NCI-H187 treated with DMSO at 0.1 percent for 48 hours (cell line): Measurements from ENCODE around the gene HNRNPD.
"Not testable (repeated sequence)": the region's sequence is repeated elsewhere in the genome, so short reads cannot be mapped to it uniquely, and the experiment has no call there.

ENCODE experiments used
- DNase-seq: peaks from one replicate; lab custom pipeline; 2025; lab: John Stamatoyannopoulos, UW

The HNRNPD gene, protein sequence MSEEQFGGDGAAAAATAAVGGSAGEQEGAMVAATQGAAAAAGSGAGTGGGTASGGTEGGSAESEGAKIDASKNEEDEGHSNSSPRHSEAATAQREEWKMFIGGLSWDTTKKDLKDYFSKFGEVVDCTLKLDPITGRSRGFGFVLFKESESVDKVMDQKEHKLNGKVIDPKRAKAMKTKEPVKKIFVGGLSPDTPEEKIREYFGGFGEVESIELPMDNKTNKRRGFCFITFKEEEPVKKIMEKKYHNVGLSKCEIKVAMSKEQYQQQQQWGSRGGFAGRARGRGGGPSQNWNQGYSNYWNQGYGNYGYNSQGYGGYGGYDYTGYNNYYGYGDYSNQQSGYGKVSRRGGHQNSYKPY

DNA sequence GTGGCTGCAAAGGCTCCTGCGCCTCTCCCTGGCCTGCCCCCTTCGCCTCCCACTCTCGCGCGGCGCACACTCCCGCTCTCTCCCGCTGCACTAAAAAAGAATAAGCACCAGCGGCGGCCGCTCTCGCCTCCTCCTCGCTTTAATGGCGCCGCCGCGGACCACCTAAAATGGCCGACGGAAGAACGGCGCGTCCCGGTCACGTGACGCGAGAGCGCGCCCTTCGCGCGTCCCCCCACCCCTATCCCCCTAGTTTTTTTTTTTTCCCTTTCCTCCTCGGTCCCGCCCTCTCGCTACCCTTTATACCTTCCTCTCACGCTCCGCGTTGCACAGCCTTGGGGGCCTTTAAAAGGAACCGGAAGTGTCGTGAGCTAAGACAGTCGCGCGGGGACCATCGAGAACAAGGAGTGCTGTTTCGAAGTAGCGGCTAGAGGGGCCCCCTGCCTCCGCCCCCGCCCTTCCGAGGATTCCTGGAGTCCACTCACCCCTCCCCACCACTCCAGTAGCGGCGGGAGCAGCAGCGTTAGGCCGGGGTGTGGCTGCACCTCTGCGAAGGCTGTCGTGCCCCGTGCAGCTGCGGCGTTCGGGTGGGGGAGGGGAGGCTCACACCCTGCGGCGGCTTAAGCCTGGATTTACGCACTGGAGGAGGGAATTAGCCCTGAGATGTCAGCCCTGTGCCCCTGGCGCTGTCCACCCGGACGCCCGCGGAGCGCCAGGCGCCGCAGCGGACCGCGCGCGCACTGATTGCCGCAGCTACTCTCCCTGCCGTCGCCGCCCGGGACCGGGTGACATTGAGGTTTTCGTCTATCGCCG, at the start of gene HNRNPD:
Gene HNRNPD, minus strand, starts transcription at position 176 of the 810 bp plus-strand sequence. CDS start 313 bp downstream, outside the sequence.
- peak; percentile 99 for DNase-seq

DNA sequence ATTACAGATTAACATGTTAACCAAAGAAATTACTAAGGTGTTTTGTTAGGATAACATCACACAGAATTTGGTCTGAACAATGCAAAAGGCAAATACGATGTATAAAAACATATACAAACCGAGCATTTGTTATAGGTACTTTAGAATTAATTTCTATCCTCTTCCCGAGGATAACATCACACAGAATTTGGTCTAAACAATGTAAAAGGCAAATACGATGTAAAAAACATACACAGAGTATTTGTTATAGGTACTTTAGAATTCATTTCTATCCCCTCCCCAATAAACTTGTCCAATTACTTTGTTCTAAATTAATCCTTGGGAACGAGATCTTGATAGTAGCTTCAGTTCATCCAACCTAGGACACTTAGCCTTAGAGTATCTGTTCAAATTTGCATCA, 48.8 kb upstream of the HNRNPD start:
- DNase-seq = no peak

DNA sequence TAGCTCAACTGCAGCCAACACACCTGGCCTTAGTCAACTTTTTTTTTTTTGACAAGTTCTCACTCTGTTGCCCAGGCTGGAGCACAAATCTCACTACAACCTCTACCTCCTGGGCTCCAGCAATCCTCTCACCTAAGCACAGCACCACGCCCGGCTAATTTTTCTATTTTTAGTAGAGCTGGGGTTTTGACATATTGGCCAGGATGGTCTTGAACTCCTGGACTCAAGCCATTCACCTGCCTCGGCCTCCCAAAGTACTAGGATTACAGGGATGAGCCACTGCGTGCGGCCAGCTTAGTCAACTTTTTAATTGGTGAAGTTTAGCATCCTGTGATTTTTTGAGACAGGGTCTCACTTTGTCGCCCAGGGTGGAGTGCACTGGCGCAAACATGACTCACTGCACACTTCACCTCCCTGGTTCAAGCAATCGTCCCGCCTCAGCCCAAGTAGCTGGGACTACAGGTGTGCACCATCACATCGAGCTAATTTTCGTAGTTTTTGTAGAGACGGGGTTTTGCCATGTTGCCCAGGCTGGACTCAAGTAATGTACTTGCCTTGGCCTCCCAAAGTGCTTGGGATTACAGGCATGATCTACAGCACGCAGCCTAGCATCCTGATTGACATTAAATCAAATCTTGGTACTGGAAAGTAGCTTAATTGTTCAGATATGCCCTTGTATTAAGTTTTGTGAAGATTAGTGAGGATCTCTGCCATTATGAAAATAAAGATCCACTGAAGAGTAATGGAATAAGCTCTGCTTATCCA, 48.2 kb upstream of the HNRNPD start:
- no peak for DNase-seq

DNA sequence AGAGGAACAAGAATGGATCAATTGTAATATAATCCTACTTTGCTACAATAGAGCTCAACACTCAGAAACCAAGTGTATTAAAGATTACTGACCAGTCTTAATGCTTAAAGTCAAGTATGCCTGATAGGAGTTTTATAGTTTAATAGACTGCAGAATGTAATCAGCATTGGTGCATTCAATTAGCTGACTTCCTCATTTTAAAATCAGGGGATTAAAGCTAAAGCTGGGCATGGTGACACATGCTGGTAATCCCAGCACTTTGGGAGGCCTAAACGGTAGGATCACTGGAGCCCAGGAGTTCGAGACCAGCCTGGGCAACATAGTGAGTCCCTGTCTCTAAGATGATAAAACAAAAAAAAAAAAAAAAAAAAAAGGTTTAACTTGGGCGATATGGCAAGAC, 45.7 kb upstream of the HNRNPD start:
- DNase-seq = no peak

DNA sequence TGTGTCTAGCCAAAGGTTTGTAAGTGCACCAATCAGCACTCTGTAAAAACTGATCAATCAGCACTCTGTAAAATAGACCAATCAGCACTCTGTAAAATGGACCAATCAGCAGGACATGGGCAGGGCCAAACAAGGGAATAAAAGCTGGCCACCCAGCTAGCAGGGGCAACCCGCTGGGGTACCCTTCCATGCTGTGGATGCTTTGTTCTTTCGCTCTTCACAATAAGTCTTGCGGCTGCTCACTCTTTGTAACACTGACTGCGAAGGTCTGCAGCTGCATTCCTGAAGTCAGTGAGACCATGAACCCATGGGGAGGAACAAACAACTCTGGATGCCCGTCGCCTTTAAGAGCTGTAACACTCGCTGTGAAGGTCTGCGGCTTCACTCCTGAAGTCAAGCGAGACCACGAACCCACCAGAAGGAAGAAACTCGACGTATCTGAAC, 42.2 kb upstream of the HNRNPD start:
- DNase-seq = no peak

DNA sequence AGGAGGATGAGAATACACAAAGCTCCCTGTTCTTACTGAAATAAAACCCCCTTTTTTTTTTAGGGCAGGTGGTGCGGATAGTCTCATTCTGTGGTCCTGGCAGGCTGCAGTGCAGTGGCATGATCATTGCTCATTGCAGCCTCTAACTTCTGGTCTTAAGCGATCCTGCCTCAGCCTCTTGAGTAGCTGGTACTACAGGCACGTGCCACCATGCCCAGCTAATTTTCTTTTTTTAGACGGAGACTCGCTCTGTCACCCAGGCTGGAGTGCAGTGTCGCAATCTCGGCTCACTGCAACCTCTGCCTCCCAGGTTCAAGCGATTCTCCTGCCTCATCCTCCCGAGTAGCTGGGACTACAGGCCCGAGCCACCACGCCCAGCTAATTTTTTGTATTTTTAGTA, 41.3 kb upstream of the HNRNPD start:
- not testable (repeated sequence) for DNase-seq

DNA sequence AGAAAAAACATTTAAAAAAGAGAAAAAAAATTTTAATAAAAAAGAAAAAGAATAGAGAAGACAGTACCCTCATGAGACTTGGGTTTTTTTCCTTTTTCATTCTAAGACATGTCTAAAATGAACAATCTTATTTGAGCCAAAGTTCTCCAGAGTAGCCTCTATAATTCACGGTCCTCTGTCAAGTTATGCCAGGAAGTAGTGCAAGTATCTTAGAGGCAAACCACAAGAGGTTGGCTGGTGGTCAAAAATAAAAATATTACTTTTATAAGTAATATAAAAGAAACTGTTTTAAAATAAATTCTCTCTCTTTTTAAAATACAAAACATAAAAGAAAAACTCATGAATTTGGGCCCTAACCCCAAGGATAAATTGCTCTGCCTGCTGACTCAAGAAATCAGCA, 29.9 kb upstream of the HNRNPD start:
- DNase-seq = no peak

DNA sequence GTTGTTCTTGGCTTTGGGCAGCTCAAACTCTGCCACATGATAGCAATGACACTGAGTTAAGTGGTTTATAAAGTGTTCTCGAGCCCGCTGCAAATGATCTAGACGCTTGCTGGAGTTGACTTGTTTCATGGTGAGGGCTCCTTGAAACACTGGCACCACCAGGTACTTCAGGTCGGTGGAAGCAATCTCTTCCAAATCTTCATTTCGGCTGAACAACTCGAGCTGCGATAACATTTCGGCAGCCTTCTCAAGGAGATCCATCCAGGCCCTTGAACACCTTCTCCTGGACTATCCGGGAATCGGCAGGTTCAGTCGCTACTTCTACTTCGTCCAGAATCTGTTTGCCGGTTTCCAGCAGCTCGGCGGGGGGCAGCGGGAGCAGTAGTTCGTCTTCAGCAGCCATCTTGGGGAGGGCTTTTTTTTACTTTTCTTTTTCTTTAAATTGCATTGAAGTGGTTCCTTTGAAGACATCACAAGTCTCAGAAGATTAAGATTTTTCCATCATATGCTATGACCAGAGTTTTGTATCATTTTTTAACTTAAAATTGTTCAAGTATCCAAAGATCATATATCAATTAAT, 28.5 kb upstream of the HNRNPD start:
- DNase-seq = peak; percentile 34

DNA sequence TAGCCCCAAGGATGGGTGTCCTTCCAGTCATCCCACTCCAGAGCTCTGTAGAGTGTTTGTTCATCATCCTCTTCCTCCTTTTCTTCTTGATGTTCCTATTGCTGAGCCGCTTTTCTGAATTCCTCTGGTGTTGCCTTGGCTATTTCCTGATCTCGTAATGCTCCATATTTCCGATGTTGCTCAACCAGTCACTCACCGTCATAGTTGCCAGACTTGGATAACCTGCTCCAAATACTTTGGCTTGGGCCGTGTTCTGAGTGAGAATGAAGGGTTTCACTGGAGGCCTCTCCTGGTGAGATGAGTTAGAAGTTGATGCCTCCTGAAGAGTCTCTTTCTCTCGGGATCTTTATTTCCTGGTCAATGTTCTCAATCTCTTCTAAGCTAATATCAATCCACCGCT, 27.8 kb upstream of the HNRNPD start:
- no peak for DNase-seq

DNA sequence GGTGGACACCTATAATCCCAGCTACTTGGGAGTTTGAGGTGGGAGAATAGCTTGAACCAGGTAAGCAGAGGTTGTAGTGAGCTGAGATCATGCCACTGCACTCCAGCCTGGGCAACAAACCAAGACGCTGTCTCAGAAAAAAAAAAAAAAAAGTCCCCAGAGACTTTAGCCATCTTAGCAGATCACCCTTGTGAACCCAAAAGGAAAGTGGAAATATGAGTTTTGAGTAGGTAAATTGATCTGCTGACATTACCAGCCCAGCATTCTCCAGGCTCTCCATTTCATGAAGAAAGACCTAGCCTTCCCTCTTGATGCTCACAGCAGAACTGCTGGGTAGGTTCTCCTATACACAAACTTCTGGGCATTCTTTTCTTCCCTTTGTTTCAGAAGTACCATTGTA, 24.5 kb upstream of the HNRNPD start:
- no peak for DNase-seq

DNA sequence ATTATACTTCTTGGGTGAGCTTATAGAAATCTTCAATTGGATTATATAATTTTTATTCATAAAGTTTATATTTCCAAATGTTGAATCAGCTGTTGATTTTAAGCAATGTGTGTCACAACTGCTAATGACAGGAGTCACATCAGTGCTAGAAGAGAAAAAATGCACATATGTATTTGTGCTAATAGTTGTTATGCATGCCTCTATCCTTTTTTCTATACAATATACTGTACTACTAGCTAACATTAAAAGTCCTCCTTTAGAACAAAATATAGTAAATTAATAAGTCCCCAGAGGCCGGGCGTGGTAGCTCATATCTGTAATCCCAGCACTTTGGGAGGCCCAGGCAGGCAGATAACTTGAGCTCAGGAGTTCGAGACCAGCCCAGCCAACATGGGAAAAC, 23.7 kb upstream of the HNRNPD start:
- no peak for DNase-seq

DNA sequence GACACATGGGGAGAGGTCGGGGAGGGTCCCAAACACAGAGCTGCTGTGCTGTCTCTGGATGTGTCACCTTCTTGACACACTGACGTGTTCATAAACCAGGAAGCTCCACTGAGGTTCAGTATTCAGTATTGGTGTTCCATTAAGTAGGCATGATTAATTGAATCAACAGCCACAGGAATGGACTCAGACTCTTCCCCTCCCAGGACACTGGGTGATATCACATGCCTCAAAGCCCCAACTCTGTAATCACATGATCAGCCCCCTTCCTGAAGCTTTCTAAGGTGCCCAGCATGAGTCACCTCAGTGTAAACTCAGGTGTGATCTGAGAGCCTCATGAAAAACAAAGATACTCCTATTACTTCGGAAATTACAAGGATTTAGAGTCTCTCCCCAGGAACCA, 21.1 kb upstream of the HNRNPD start:
- DNase-seq = no peak

DNA sequence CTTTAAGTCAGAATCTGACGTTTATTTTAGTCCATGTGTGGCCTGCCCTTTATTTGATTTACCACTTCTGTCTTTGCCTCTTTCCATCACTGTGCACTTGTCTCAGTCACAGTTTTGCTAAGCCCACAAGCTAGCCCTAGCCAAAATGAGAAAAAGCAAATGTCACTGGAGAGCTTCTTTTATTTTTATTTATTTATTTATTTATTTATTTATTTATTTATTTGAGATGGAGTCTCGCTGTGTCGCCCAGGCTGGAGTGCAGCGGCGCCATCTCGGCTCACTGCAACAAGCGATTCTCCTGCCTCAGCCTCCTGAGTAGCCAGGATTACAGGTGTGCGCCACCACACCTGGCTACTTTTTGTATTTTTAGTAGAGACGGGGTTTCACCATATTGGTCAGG, 16.3 kb upstream of the HNRNPD start:
- not testable (repeated sequence) for DNase-seq

DNA sequence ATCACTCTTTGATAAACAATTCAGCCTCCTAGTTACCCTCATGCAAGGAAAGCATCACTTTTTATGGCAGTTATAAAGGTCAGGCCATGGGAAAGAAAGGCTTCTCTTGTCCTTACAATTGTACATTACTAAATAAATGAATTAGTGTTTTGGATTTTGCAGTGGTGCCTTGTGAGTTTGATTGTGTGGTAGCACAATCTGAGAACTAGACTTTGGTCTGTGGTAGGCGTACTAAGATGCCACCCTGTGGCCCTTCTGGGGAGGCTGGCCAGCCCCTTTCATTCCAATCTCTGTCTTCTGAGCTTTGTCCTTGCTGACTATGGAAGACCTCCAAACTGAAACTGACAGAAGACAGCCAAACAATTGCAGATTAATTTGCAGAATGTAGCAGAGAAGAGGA, 14.6 kb upstream of the HNRNPD start:
- DNase-seq = no peak

DNA sequence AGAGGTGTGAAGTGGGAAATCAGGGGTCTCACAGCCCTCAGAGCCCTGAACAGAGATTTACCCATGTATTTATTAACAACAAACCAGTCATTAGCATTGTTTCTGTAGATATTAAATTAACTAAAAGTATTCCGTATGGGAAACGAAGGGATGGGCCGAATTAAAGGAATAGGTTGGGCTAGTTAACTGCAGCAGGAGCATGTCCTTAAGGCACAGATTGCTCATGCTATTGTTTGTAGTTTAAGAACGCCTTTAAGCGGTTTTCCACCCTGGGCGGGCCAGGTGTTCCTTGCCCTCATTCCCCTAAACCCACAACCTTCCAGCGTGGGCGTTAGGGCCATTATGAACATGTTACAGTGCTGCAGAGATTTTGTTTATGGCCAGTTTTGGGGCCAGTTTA, 12.5 kb upstream of the HNRNPD start:
- not testable (repeated sequence) for DNase-seq

DNA sequence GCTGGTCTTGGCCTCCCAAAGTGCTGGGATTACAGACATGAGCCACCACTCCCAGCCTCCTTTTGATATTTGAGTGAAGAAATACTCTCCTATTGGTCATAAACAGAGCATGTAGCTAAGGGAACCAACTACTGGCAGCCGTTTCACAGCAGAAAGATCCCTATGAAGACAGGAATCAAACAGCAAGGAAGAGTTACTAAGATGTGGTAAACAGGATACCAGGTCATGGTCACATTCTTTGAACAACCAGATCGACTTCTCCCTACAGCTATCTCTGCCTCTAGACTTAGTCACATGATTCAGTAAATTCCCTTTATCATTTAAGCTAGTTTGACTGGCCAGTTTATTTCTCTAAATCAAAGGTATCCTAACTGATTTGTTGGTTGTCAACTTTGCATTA, 9.0 kb upstream of the HNRNPD start:
- no peak for DNase-seq

DNA sequence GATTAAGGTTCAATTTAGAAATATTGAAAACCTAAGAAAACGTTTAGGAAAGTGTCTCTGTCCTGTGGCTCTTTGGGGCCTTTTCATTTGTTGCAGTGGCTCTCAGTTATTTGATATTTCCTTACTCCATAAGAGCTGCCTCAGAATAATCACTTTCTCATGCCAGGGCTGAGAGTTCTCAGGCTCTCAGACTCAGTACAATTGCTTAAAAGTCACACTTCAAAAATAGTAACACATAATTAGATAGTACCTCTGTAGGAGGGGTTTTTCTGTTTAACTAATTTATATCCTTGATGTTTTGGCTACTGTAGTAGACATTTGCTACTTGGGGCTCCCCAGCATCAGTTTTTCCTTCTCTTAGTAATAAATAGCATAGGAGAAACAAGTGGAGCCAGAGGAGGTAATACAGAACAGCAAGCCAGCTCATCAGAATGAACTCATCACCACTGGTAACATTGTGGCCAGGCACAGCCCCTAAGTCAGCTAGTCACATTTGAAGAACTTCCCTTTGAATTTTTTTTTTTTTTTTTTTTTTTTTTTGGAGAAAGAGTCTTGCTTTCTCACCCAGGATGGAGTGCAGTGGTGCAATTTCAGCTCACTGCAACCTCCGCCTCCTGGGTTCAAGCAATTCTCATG, 8.0 kb upstream of the HNRNPD start:
- no peak for DNase-seq

DNA sequence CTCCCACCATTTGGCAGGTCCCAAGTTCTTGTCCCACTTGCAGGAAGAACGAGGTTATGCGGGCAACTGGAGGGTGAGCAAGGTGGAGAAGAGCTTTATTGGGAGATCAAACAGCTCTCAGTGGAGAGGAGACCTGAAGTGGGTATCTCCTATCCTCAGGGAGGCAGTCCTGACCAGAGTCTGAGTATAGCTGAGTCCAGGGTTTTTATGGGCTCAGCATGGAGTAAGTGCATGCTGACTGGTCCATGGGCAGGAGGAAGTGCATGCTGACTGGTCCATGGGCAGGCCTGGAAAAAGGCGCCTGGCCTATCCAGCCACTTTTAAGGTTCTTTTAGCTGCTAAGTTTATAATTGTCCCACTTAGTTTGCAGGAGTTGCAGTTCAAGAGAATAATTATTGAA, 7.4 kb upstream of the HNRNPD start:
- no peak for DNase-seq

DNA sequence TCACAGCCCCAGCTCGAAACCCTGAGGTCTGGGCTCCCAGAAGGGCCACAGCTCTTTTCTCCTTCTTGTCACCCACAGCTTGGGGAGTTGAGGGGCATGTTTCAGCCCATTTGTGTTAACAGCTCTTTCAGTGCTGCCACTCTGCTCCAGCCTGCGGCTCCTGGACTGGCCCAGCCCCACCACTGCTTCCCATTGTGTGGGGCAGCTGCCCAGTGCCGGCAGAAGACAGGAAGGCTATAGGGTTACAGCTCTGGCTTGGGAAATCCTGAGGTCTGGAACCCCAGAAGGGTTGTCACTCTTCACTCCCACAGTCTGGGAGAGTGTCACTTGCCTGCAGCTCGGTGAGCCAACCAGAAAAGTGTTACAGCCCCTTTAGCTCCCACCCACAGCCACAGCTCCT, 7.0 kb upstream of the HNRNPD start:
- DNase-seq = no peak

DNA sequence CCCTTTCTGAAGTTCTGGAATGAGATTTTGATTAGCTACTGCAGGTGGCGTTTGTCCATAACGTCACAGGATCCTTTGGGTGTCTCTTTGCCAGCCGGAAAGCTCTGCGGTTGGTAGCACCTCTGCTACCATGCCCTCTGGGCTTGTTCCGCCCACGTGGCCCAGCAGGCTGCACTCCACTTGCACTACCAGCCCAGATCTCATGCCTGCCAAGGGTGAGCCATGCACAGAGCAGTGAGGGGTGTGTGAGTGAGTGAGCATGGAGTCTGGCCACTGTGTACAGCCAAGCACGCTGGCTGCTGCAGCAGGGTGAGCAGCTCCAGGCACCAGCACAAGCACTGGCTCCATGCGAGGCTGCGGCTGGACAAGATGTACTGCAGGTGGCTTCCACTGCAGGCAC, 6.6 kb upstream of the HNRNPD start:
- no peak for DNase-seq

DNA sequence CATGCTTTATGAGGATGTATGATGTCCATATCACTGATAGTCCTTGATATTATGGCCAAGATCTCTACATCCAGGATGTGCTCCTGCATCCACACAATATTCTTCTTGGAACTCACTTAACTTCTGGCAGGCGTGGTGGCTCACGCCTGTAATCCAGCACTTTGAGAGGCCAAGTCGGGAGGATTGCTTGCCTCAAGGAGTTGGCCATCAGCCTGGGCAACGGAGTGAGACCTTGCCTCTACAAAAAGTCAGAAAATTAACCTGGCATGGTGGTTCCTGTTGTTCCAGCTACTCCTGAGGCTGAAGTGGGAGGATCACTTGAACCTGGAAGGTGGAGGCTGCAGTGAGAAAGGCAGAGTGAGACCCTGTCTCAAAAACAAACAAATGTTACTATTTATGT, 2.3 kb upstream of the HNRNPD start:
- DNase-seq = no peak

DNA sequence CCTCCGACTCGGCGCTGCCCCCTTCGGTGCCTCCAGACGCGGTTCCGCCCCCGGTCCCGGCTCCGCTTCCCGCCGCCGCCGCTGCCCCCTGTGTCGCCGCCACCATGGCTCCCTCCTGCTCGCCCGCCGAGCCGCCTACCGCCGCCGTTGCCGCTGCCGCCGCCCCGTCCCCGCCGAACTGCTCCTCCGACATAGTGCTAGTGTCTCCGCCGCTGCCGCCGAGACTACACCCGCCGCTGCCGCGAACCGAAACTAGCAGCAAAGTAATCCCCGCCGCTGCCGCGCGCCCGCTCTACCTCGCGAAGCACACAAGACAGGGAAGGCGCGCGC, 340 bp downstream of the HNRNPD start:
- no peak for DNase-seq
